ENCODE results near the gene TPMT. TPM values are rescaled to one million over a fixed set of nuclear protein-coding genes. Genes with fewer than 3 reads are reported as not detected.

The TPMT gene
- total RNA-seq, 1 experiment from 2014 or later: 19.8 TPM

DNA sequence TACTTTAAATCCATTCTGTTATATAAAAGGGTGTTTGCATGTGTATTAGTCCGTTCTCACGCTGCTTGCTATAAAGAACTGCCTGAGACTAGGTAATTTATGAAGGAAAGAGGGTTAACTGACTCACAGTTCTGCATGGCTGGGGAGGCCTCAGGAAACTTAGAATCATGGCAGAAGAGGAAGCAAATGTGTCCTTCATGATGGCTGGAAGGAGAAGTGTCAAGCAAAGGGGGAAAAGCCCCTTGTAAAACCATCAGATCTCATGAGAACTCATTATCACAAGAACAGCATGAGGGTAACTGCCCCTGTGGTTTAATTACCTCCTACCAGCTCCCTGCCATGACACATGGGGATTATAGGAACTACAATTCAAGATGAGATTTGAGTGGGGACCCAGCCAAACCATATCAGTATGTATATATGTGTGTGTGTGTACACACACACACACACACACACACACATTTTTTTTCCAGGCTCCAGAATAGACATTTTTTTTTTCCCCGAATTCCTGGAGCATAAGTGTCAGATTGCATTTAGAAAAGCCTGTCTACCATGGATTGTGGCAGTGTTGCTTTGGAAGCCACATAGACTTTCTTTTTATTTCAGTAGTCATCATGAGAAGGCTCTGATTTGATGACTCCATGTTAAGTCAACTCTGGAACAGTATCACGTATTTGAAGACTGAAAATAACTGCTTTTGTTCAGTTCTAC lies 31.8 kb upstream of the TPMT start:
- H3K36me3 ChIP-seq (ENCODE audit: low read depth, low read length): no peaks in the 10 kb centered on the region
- no TSS peak for BruUV-seq (replicated peaks)
- ChIA-PET CTCF (no interaction called here), POLR2A (ENCODE audit: unreplicated experiment) (no interaction called here)
- H3K4me1 ChIP-seq (ENCODE audit: insufficient read depth, low read length): peaks cover 10% of the 10 kb centered on the region
- H3K27ac ChIP-seq (ENCODE audit: low read length): no peak overlapping the region
- DNase-seq: no peak
- no peaks in the 10 kb centered on the region for H3K9me2 ChIP-seq (replicated peaks; ENCODE audit: low read length)
- no peak for ATAC-seq
- H3K9me3 ChIP-seq (ENCODE audit: low read length): no peaks in the 10 kb centered on the region
- no peak overlapping the region for H3K4me2 ChIP-seq (ENCODE audit: low read length)
- TF ChIP-seq CTCF (conservative IDR thresholded peaks at IDR 0.05; ENCODE audit: low read depth, low read length) (no peak), EZH2phosphoT487 (IDR thresholded peaks at IDR 0.05; ENCODE audit: borderline replicate concordance, low read length) (no peak), EZH2 (IDR thresholded peaks at IDR 0.05; ENCODE audit: low read length, unreplicated experiment) (no peak)
- no peaks in the 10 kb centered on the region for H3K79me2 ChIP-seq (ENCODE audit: low read length)
- no peak overlapping the region for H2AFZ ChIP-seq (ENCODE audit: low read length)
- no peaks in the 10 kb centered on the region for H4K20me1 ChIP-seq (ENCODE audit: low read length)
- H3F3A ChIP-seq (ENCODE audit: low read length, unreplicated experiment): no peaks in the 10 kb centered on the region
- H3K4me3 ChIP-seq (ENCODE audit: low read length): no peak overlapping the region
- intact Hi-C loops (cut with micrococcal nuclease): no loop called here
- no peak overlapping the region for H3K9ac ChIP-seq (ENCODE audit: low read length)
- H3K27me3 ChIP-seq (ENCODE audit: low read length): no peaks in the 10 kb centered on the region

- no peak for ATAC-seq
- BruUV-seq (replicated peaks): no TSS peak
Observed at GRCh38 chr6:18186033-18186432, 31.2 kb upstream of the TPMT start.

More at GRCh38 chr6:18186033-18186432, 31.2 kb upstream of the TPMT start:
- Histone ChIP-seq H3K9me2 (replicated peaks; ENCODE audit: low read length) (no peaks in the 10 kb centered on the region), H3K9ac (ENCODE audit: low read length) (no peak overlapping the region), H3K79me2 (ENCODE audit: low read length) (no peaks in the 10 kb centered on the region), H2AFZ (ENCODE audit: low read length) (no peak overlapping the region), H3K4me3 (ENCODE audit: low read length) (no peak overlapping the region), H3K27me3 (ENCODE audit: low read length) (no peaks in the 10 kb centered on the region), H4K20me1 (ENCODE audit: low read length) (no peaks in the 10 kb centered on the region), H3K4me2 (ENCODE audit: low read length) (peak overlapping the region; percentile 13), H3K36me3 (ENCODE audit: low read depth, low read length) (no peaks in the 10 kb centered on the region), H3K27ac (ENCODE audit: low read length) (no peak overlapping the region), H3K4me1 (ENCODE audit: insufficient read depth, low read length) (peaks cover 10% of the 10 kb centered on the region), H3F3A (ENCODE audit: low read length, unreplicated experiment) (no peaks in the 10 kb centered on the region), H3K9me3 (ENCODE audit: low read length) (no peaks in the 10 kb centered on the region)
- peak; percentile 45 for DNase-seq
- ChIA-PET CTCF (no interaction called here), POLR2A (ENCODE audit: unreplicated experiment) (no interaction called here)
- TF ChIP-seq EZH2phosphoT487 (IDR thresholded peaks at IDR 0.05; ENCODE audit: borderline replicate concordance, low read length) (no peak), CTCF (conservative IDR thresholded peaks at IDR 0.05; ENCODE audit: low read depth, low read length) (no peak), EZH2 (IDR thresholded peaks at IDR 0.05; ENCODE audit: low read length, unreplicated experiment) (no peak)
- intact Hi-C loops (cut with micrococcal nuclease): no loop called here

Measured in PC-3 (cell line).